ENCODE results near the gene FBLN7. TPM values are rescaled to one million over a fixed set of nuclear protein-coding genes. Genes with fewer than 3 reads are reported as not detected.

Gene FBLN7, protein sequence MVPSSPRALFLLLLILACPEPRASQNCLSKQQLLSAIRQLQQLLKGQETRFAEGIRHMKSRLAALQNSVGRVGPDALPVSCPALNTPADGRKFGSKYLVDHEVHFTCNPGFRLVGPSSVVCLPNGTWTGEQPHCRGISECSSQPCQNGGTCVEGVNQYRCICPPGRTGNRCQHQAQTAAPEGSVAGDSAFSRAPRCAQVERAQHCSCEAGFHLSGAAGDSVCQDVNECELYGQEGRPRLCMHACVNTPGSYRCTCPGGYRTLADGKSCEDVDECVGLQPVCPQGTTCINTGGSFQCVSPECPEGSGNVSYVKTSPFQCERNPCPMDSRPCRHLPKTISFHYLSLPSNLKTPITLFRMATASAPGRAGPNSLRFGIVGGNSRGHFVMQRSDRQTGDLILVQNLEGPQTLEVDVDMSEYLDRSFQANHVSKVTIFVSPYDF
- 6.2 TPM for total RNA-seq

DNA sequence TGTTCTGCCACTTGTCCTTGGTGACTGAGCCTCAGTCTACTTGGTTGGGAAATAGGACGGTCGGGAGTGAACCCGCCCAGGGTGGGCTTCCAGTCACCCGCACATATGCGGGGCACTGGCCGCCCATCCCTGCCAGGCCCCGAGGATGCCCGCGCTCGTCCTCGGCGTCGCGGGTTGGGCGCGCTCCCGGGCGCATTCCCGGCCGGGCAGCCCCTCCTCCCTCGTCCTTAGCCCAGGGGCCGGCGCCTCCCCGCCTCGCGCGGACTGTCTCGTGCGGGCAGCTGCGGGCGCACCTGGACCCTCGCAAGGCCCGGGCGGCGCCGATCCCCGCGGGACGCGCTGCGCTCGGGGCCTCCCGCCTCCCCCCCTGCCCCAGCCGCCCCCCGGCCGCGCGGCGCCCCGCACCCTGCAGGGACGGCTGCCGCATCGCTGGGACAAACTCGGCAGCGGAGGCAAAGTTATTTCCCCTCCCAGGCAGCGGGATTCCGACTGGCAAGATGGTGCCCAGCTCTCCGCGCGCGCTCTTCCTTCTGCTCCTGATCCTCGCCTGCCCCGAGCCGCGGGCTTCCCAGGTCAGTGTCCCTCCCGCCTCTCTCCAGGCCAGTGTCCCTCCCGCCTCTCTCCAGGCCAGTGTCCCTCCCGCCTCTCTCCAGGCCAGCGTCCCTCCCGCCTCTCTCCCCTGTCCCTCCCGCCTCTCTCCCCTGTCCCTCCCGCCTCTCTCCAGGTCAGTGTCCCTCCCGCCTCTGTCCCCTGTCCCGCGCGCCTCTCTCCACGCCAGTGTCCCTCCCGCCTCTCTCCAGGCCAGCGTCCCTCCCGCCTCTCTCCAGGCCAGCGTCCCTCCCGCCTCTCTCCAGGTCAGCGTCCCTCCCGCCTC lies at the start of gene FBLN7:
Gene FBLN7, plus strand, starts transcription at position 227 of the 874 bp plus-strand sequence. Its CDS starts 271 bp downstream, at position 498.

Other genes starting within 250 kb of the FBLN7 start
- gene MERTK, start 239.8 kb upstream of the FBLN7 start, total RNA-seq, result 9.7 TPM
- 17.5 TPM for gene TMEM87B, start 83.1 kb upstream of the FBLN7 start, total RNA-seq
- gene ZC3H8, start 116.7 kb downstream of the FBLN7 start, total RNA-seq, result 21.2 TPM
- gene ZC3H6, start 137.2 kb downstream of the FBLN7 start, total RNA-seq, result 25.4 TPM